Fibroblast of lung (primary cell): ENCODE measurements around the gene RTP2. TPM values are rescaled to one million over a fixed set of nuclear protein-coding genes. Genes with fewer than 3 reads are reported as not detected.

ENCODE experiments used
- DNase-seq, 2 donors: peaks; one replicate each; pipeline versions ENCODE4 v3.0.0 to v3.0.0-alpha.2; 2010; ENCODE audit warnings: low read depth in 2 of 2
- H2AFZ ChIP-seq: 2 replicates; pipeline ENCODE4 v1.5.1; 2012; ENCODE audit warnings: low read length, control low read depth, inconsistent platforms
- H3K27ac ChIP-seq: 2 replicates; pipeline ENCODE4 v1.5.1; 2011; ENCODE audit warnings: low read length, control low read depth; ENCODE audit not compliant: insufficient read depth
- H3K27me3 ChIP-seq: 2 replicates; pipeline ENCODE4 v1.5.1; 2011; ENCODE audit warnings: mild to moderate bottlenecking, low read length; ENCODE audit not compliant: control insufficient read depth, insufficient read depth
- H3K36me3 ChIP-seq: 2 replicates; pipeline ENCODE4 v1.5.1; 2011; ENCODE audit warnings: low read length; ENCODE audit not compliant: control insufficient read depth, insufficient read depth
- H3K4me1 ChIP-seq: 2 replicates; pipeline ENCODE4 v1.5.1; 2011; ENCODE audit warnings: low read length; ENCODE audit not compliant: control insufficient read depth, insufficient read depth; ENCODE audit errors: extremely low read depth
- H3K4me2 ChIP-seq: 2 replicates; pipeline ENCODE4 v1.5.1; 2011; ENCODE audit warnings: low read length, control low read depth; ENCODE audit not compliant: insufficient read depth; ENCODE audit errors: extremely low read depth
- H3K4me3 ChIP-seq, 4 experiments: fragments of 200-600 bp in 1 of 4; sonication (generic) in 1 of 4; replicated peaks in 1 of 4; 2 replicates each; pipeline ENCODE4 v1.5.1; 2011 to 2016; ENCODE audit warnings: low read length in 4 of 4, low read depth in 3 of 4, mild to moderate bottlenecking in 3 of 4, control low read depth in 2 of 4, inconsistent platforms in 1 of 4, mixed read lengths in 1 of 4; ENCODE audit not compliant: insufficient read depth in 1 of 4; ENCODE audit errors: control extremely low read depth in 1 of 4
- H3K79me2 ChIP-seq: 2 replicates; pipeline ENCODE4 v1.5.1; 2012; ENCODE audit warnings: mild to moderate bottlenecking, low read length, inconsistent platforms; ENCODE audit not compliant: control insufficient read depth, insufficient read depth
- H3K9ac ChIP-seq: 2 replicates; pipeline ENCODE4 v1.5.1; 2011; ENCODE audit warnings: mild to moderate bottlenecking, low read length, control low read depth; ENCODE audit not compliant: insufficient read depth
- H3K9me3 ChIP-seq: 2 replicates; pipeline ENCODE4 v1.5.1; 2012; ENCODE audit warnings: low read depth, low read length; ENCODE audit not compliant: control insufficient read depth, insufficient read depth
- H4K20me1 ChIP-seq: 2 replicates; pipeline ENCODE4 v1.5.1; 2011; ENCODE audit warnings: low read length; ENCODE audit not compliant: control insufficient read depth, insufficient read depth; ENCODE audit errors: extremely low read depth
- CTCF ChIP-seq, 2 donors: IDR thresholded peaks in 1 of 2; conservative IDR thresholded peaks in 1 of 2; 1 replicate in 1 of 2; 2 replicates in 1 of 2; pipeline ENCODE4 v1.5.1; 2011 to 2012; ENCODE audit warnings: low read length in 2 of 2, control low read depth in 1 of 2, inconsistent platforms in 1 of 2, low read depth in 1 of 2, mild to moderate bottlenecking in 1 of 2
- EZH2 ChIP-seq: IDR thresholded peaks from 2 replicates; pipeline ENCODE4 v1.5.1; 2012; ENCODE audit warnings: low read length, control low read depth, mild to moderate bottlenecking; ENCODE audit errors: missing control alignments
- polyA plus RNA-seq, 2 donors: library from polyadenylated mRNA; depleted of rRNA in 1 of 2; stranded (reverse) in 1 of 2; unstranded in 1 of 2; fragments of >200 nt; gene quantifications; 2 replicates each; pipeline ENCODE4 v1.2.1, GENCODE V29; 2011 to 2012; ENCODE audit warnings: missing spikeins in 1 of 2
- total RNA-seq: library from RNA; depleted of rRNA; stranded (reverse); fragments of >200 nt; gene quantifications from 2 replicates; pipeline ENCODE4 v1.2.1, GENCODE V29; 2014

Gene RTP2
- total and polyA plus RNA-seq, 2 donors (not counting 1 experiment from before 2014, with no cell fraction given), result not detected

GRCh38 chr3:187726564-187726963 lies 24.2 kb upstream of the RTP2 start:
- peaks cover 41% of the 10 kb centered on the region for H3K36me3 ChIP-seq

GRCh38 chr3:187725653-187726370 lies 23.5 kb upstream of the RTP2 start:
- no peak overlapping the region for H3K9ac ChIP-seq
- DNase-seq, result no peak
- H3K79me2 ChIP-seq, result no peaks in the 10 kb centered on the region
- H3K27ac ChIP-seq, result no peak overlapping the region
- no peaks in the 10 kb centered on the region for H3K9me3 ChIP-seq
- TF ChIP-seq EZH2 (no peak), CTCF (conservative IDR thresholded peaks at IDR 0.05 in 1 of 2, IDR thresholded peaks at IDR 0.05 in 1 of 2; ENCODE audit: low read depth in 1 of 2, low read length in 2 of 2) (no peak)
- peaks cover 43% of the 10 kb centered on the region for H3K36me3 ChIP-seq
- H3K4me1 ChIP-seq, result no peaks in the 10 kb centered on the region
- no peak overlapping the region for H2AFZ ChIP-seq
- H4K20me1 ChIP-seq, result no peaks in the 10 kb centered on the region
- no peak overlapping the region for H3K4me2 ChIP-seq
- H3K4me3 ChIP-seq, result no peak overlapping the region
- no peaks in the 10 kb centered on the region for H3K27me3 ChIP-seq

More at GRCh38 chr3:187726564-187726963, 24.2 kb upstream of the RTP2 start:
- TF ChIP-seq EZH2 (no peak), CTCF (conservative IDR thresholded peaks at IDR 0.05 in 1 of 2, IDR thresholded peaks at IDR 0.05 in 1 of 2; ENCODE audit: low read depth in 1 of 2, low read length in 2 of 2) (no peak)
- no peak overlapping the region for H3K4me3 ChIP-seq
- no peak overlapping the region for H2AFZ ChIP-seq
- H3K4me2 ChIP-seq, result no peak overlapping the region
- H3K9ac ChIP-seq, result no peak overlapping the region
- no peak for DNase-seq
- no peaks in the 10 kb centered on the region for H3K27me3 ChIP-seq
- H3K4me1 ChIP-seq, result no peaks in the 10 kb centered on the region
- H4K20me1 ChIP-seq, result no peaks in the 10 kb centered on the region
- no peaks in the 10 kb centered on the region for H3K79me2 ChIP-seq
- no peaks in the 10 kb centered on the region for H3K9me3 ChIP-seq
- H3K27ac ChIP-seq, result no peak overlapping the region

- Histone ChIP-seq H2AFZ (no peak overlapping the region), H3K27me3 (no peaks in the 10 kb centered on the region), H3K79me2 (no peaks in the 10 kb centered on the region), H3K4me2 (no peak overlapping the region), H3K36me3 (peaks cover 39% of the 10 kb centered on the region), H3K9me3 (no peaks in the 10 kb centered on the region), H4K20me1 (no peaks in the 10 kb centered on the region), H3K9ac (no peak overlapping the region), H3K27ac (no peak overlapping the region), H3K4me3 (no peak overlapping the region), H3K4me1 (no peaks in the 10 kb centered on the region)
- TF ChIP-seq EZH2 (no peak), CTCF (conservative IDR thresholded peaks at IDR 0.05 in 1 of 2, IDR thresholded peaks at IDR 0.05 in 1 of 2; ENCODE audit: low read depth in 1 of 2, low read length in 2 of 2) (no peak)
- no peak for DNase-seq
Measured at GRCh38 chr3:187725224-187725623, 22.9 kb upstream of the RTP2 start.
